ENCODE data around the gene NEO1.

The NEO1 gene

GRCh38 chr15:73139744-73140553 is 87.7 kb downstream of the NEO1 start:
- DNase-seq (ENCODE audit: extremely low read depth, insufficient read length): no peak
- H3K27me3 ChIP-seq (replicated peaks; ENCODE audit: control insufficient read depth, insufficient read depth, low read length): no peaks in the 10 kb centered on the region
- no peak overlapping the region for H3K4me3 ChIP-seq (replicated peaks; ENCODE audit: low read depth, low read length)
- no peak for TF ChIP-seq CTCF (IDR thresholded peaks at IDR 0.05; ENCODE audit: insufficient read depth, low read length, poor library complexity, severe bottlenecking)
- H3K36me3 ChIP-seq (ENCODE audit: control insufficient read depth, insufficient read depth, low read length): no peaks in the 10 kb centered on the region

GRCh38 chr15:73141216-73141900 is 89.1 kb downstream of the NEO1 start:
- Histone ChIP-seq H3K4me3 (replicated peaks; ENCODE audit: low read depth, low read length) (no peak overlapping the region), H3K27me3 (replicated peaks; ENCODE audit: control insufficient read depth, insufficient read depth, low read length) (no peaks in the 10 kb centered on the region), H3K36me3 (ENCODE audit: control insufficient read depth, insufficient read depth, low read length) (no peaks in the 10 kb centered on the region)
- no peak for TF ChIP-seq CTCF (IDR thresholded peaks at IDR 0.05; ENCODE audit: insufficient read depth, low read length, poor library complexity, severe bottlenecking)
- no peak for DNase-seq (ENCODE audit: extremely low read depth, insufficient read length)

- no peak for DNase-seq (ENCODE audit: extremely low read depth, insufficient read length)
- TF ChIP-seq CTCF (IDR thresholded peaks at IDR 0.05; ENCODE audit: insufficient read depth, low read length, poor library complexity, severe bottlenecking): no peak
- no peaks in the 10 kb centered on the region for H3K27me3 ChIP-seq (replicated peaks; ENCODE audit: control insufficient read depth, insufficient read depth, low read length)
- no peaks in the 10 kb centered on the region for H3K36me3 ChIP-seq (ENCODE audit: control insufficient read depth, insufficient read depth, low read length)
- no peak overlapping the region for H3K4me3 ChIP-seq (replicated peaks; ENCODE audit: low read depth, low read length)
These were observed 90.8 kb downstream of the NEO1 start for GRCh38 chr15:73142802-73143762.

DNA sequence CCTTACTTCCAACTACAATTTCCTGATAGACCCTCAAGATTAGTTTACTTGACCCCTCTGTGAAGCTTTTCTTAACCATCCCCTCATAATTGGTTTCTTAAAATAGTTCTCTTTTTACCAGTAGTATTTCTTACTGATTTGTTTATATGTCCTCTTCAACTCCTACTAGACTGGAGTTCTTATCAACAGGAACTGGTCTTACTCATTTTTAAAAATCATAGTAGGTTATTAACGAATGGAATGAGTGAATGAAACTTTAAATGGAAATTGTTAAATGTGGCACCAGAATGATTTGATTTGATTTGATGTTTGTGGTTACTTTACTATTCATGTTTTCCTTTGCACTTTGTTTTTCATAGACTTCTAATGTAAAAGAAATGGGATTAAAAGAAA is 91.5 kb downstream of the NEO1 start:
- H3K27me3 ChIP-seq (replicated peaks; ENCODE audit: control insufficient read depth, insufficient read depth, low read length): no peaks in the 10 kb centered on the region
- no peak for DNase-seq (ENCODE audit: extremely low read depth, insufficient read length)
- H3K4me3 ChIP-seq (replicated peaks; ENCODE audit: low read depth, low read length): no peak overlapping the region
- H3K36me3 ChIP-seq (ENCODE audit: control insufficient read depth, insufficient read depth, low read length): no peaks in the 10 kb centered on the region
- no peak for TF ChIP-seq CTCF (IDR thresholded peaks at IDR 0.05; ENCODE audit: insufficient read depth, low read length, poor library complexity, severe bottlenecking)

DNA sequence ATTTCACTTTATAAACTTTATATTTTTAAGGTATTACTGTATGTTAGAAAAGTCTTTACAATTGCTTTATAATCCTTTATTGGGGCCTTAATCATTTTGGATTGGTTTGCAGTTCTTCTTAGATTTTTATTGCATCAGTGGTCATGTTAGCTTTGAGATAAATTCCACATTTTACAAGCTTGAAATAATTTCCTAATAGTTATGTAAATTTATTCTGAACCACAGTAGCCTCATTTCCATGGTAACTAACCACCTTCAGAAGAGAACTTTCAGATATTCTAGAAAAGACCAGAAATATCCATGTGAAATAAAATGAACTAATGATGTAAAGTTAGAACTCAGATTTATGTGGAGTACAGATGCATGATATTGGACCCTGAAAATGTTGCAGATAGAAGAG is 94.2 kb downstream of the NEO1 start:
- Histone ChIP-seq H3K4me3 (replicated peaks; ENCODE audit: low read depth, low read length) (no peak overlapping the region), H3K27me3 (replicated peaks; ENCODE audit: control insufficient read depth, insufficient read depth, low read length) (no peaks in the 10 kb centered on the region), H3K36me3 (ENCODE audit: control insufficient read depth, insufficient read depth, low read length) (no peaks in the 10 kb centered on the region)
- DNase-seq (ENCODE audit: extremely low read depth, insufficient read length): no peak
- TF ChIP-seq CTCF (IDR thresholded peaks at IDR 0.05; ENCODE audit: insufficient read depth, low read length, poor library complexity, severe bottlenecking): no peak
